ENCODE data around the gene MRPS18B. TPM values are rescaled to one million over a fixed set of nuclear protein-coding genes. Genes with fewer than 3 reads are reported as not detected.

Gene MRPS18B
- total and polyA plus RNA-seq, 2 of the 13 experiments (the other 11 are each of a cell fraction or from before 2014, with no cell fraction given) = 125 to 131 TPM

GRCh38 chr6:30612687-30613248, 4.9 kb upstream of the MRPS18B start (continued):
- TF ChIP-seq POGK (CRISPR knock-in tag; conservative IDR thresholded peaks at IDR 0.05) (no peak), ZNF451 (CRISPR knock-in tag; IDR thresholded peaks at IDR 0.05) (no peak), ZNF318 (CRISPR knock-in tag; IDR thresholded peaks at IDR 0.05) (no peak), CAMTA2 (CRISPR knock-in tag; IDR thresholded peaks at IDR 0.05; ENCODE audit: borderline replicate concordance) (no peak), ZNF616 (CRISPR knock-in tag; IDR thresholded peaks at IDR 0.05; ENCODE audit: low read depth) (no peak), NR2F2 (IDR thresholded peaks at IDR 0.05; ENCODE audit: borderline replicate concordance, low read depth) (0 out of 2 replicates have a peak, but pooled peaks have one; percentile 11), SSRP1 (CRISPR knock-in tag; IDR thresholded peaks at IDR 0.05) (peak; percentile 51; the same call in 1 of the 2 replicates), PAF1 (CRISPR knock-in tag; IDR thresholded peaks at IDR 0.05) (peak; percentile 96), POLR2G (IDR thresholded peaks at IDR 0.05; ENCODE audit: low read depth, low read length) (peak; percentile 75)

All from HepG2 (cell line).